Liver (tissue), 9 donors: ENCODE results near the gene FARP1. TPM values are rescaled to one million over a fixed set of nuclear protein-coding genes. Genes with fewer than 3 reads are reported as not detected.

Experiments used
- DNase-seq: peaks from one replicate; pipeline ENCODE4 v3.0.0-alpha.2; 2017; ENCODE audit warnings: low spot score
- H3K27ac ChIP-seq, 2 donors: one replicate each; pipeline ENCODE4 v1.7.0; 2013; ENCODE audit warnings: inconsistent platforms in 2 of 2, low read length in 2 of 2, control low read depth in 1 of 2, low read depth in 1 of 2, mild to moderate bottlenecking in 1 of 2
- H3K27me3 ChIP-seq, 4 donors: one replicate each; pipeline versions ENCODE4 v1.6.1 to v1.7.0; 2013; ENCODE audit warnings: low read length in 3 of 4, inconsistent platforms in 1 of 4, mild to moderate bottlenecking in 1 of 4, moderate library complexity in 1 of 4; ENCODE audit not compliant: control insufficient read depth in 4 of 4, insufficient read depth in 4 of 4
- H3K36me3 ChIP-seq, 4 donors: one replicate each; pipeline versions ENCODE4 v1.6.1 to v1.7.0; 2013; ENCODE audit warnings: low read length in 3 of 4, mild to moderate bottlenecking in 3 of 4, low read depth in 1 of 4, moderate library complexity in 1 of 4; ENCODE audit not compliant: control insufficient read depth in 4 of 4, insufficient read depth in 3 of 4
- H3K4me1 ChIP-seq, 4 donors: one replicate each; pipeline versions ENCODE4 v1.6.1 to v1.7.0; 2013; ENCODE audit warnings: low read length in 3 of 4, mild to moderate bottlenecking in 3 of 4, moderate library complexity in 1 of 4; ENCODE audit not compliant: control insufficient read depth in 4 of 4, insufficient read depth in 4 of 4
- H3K4me3 ChIP-seq, 3 donors: one replicate each; pipeline versions ENCODE4 v1.6.1 to v1.7.0; 2013; ENCODE audit warnings: low read length in 3 of 3, control low read depth in 1 of 3, low read depth in 1 of 3, mild to moderate bottlenecking in 1 of 3
- H3K9ac ChIP-seq, 2 donors: one replicate each; pipeline ENCODE4 v1.7.0; 2013; ENCODE audit warnings: low read length in 2 of 2, mild to moderate bottlenecking in 2 of 2, moderate library complexity in 2 of 2, control low read depth in 1 of 2, low read depth in 1 of 2
- H3K9me3 ChIP-seq, 4 donors: one replicate each; pipeline versions ENCODE4 v1.6.1 to v1.7.0; 2013; ENCODE audit warnings: low read length in 3 of 4; ENCODE audit not compliant: control insufficient read depth in 4 of 4
- ATF3 ChIP-seq: IDR thresholded peaks from 2 replicates; pipeline ENCODE4 v1.6.1; 2016; ENCODE audit warnings: antibody characterized with exemption
- CTCF ChIP-seq: fragments of 150-350 bp; IDR thresholded peaks from 2 replicates; pipeline ENCODE4 v1.5.1; 2017; ENCODE audit warnings: improper control_type of control experiment, low read depth, low read length; ENCODE audit not compliant: missing input control
- EGR1 ChIP-seq, 2 donors: IDR thresholded peaks; 2 replicates each; pipeline ENCODE4 v1.6.1; 2016 to 2018; ENCODE audit warnings: antibody characterized with exemption in 2 of 2, low read depth in 2 of 2
- FOXA1 ChIP-seq: IDR thresholded peaks from 2 replicates; pipeline ENCODE4 v1.6.1; 2016; ENCODE audit warnings: antibody characterized with exemption
- FOXA2 ChIP-seq: IDR thresholded peaks from 2 replicates; pipeline ENCODE4 v1.6.1; 2016; ENCODE audit warnings: antibody characterized with exemption
- GABPA ChIP-seq, 2 donors: IDR thresholded peaks in 1 of 2; conservative IDR thresholded peaks in 1 of 2; 2 replicates each; pipeline ENCODE4 v1.6.1; 2016; ENCODE audit warnings: antibody characterized with exemption in 2 of 2, mild to moderate bottlenecking in 1 of 2, moderate library complexity in 1 of 2
- HNF4A ChIP-seq, 2 donors: conservative IDR thresholded peaks; 2 replicates each; pipeline ENCODE4 v1.6.1; 2016; ENCODE audit warnings: antibody characterized with exemption in 2 of 2, mild to moderate bottlenecking in 2 of 2
- HNF4G ChIP-seq: IDR thresholded peaks from 2 replicates; pipeline ENCODE4 v1.6.1; 2016; ENCODE audit warnings: antibody characterized with exemption
- JUND ChIP-seq, 2 donors: IDR thresholded peaks; 2 replicates each; pipeline ENCODE4 v1.6.1; 2016; ENCODE audit warnings: antibody characterized with exemption in 2 of 2
- MAX ChIP-seq: IDR thresholded peaks from 2 replicates; pipeline ENCODE4 v1.6.1; 2016; ENCODE audit warnings: antibody characterized with exemption
- NR2F2 ChIP-seq: IDR thresholded peaks from 2 replicates; pipeline ENCODE4 v1.6.1; 2016; ENCODE audit warnings: antibody characterized with exemption
- RAD21 ChIP-seq, 2 donors: IDR thresholded peaks; 2 replicates each; pipeline ENCODE4 v1.6.1; 2016; ENCODE audit warnings: antibody characterized with exemption in 2 of 2, mild to moderate bottlenecking in 2 of 2
- REST ChIP-seq: IDR thresholded peaks from 2 replicates; pipeline ENCODE4 v1.6.1; 2016; ENCODE audit warnings: antibody characterized with exemption, mild to moderate bottlenecking
- SP1 ChIP-seq: IDR thresholded peaks from 2 replicates; pipeline ENCODE4 v1.6.1; 2018; ENCODE audit warnings: antibody characterized with exemption, mild to moderate bottlenecking
- TAF1 ChIP-seq: conservative IDR thresholded peaks from 2 replicates; pipeline ENCODE4 v1.6.1; 2016; ENCODE audit warnings: antibody characterized with exemption, mild to moderate bottlenecking
- YY1 ChIP-seq: IDR thresholded peaks from 2 replicates; pipeline ENCODE4 v1.6.1; 2016; ENCODE audit warnings: antibody characterized with exemption, mild to moderate bottlenecking
- ZBTB33 ChIP-seq: IDR thresholded peaks from 2 replicates; pipeline ENCODE4 v1.6.1; 2016; ENCODE audit warnings: antibody characterized with exemption
- WGBS: extraction: QIAGEN DNeasy Blood & Tissue Kit; methylation state at CpG from one replicate; pipeline ENCODE4 v1.1.7; 2013; 5-methylcytosine and 5-hydroxymethylcytosine counted together
- polyA plus RNA-seq, 2 donors: library from polyadenylated mRNA; stranded (reverse) in 1 of 2; unstranded in 1 of 2; fragments of 200-250 nt in 1 of 2; fragments of >200 nt in 1 of 2; fragmentation: Nextera tagmentation in 1 of 2; extraction: Ambion mirVana in 1 of 2; gene quantifications; one replicate each; pipeline versions ENCODE4 v1.2.1 to v1.2.3, GENCODE V29; 2013 to 2015
- total RNA-seq, 2 donors: library from RNA; depleted of rRNA; stranded (reverse); fragments of >200 nt; gene quantifications; one replicate each; pipeline ENCODE4 v1.2.3, GENCODE V29; 2014
- donor health status: healthy.
- donor health status: healthy.
- donor health status: healthy.
- donor health status: healthy.
- donor health status: healthy.

Gene FARP1
- total and polyA plus RNA-seq, 4 donors, result 28.4 to 62.6 (median 39.8) TPM

- H3K9ac ChIP-seq, result no peak overlapping the region
- no peak overlapping the region for H3K4me3 ChIP-seq
- peaks cover 0 to 4% (median 2%) of the 10 kb centered on the region in 4 donors for H3K4me1 ChIP-seq
- no peak overlapping the region for H3K27ac ChIP-seq
- WGBS, result 48% methylated on average over 3 of the region's 3 CpGs
- H3K9me3 ChIP-seq, result no peaks in the 10 kb centered on the region
- no peak for TF ChIP-seq CTCF
- TF ChIP-seq ATF3, result no peak
- TF ChIP-seq RAD21 (IDR thresholded peaks at IDR 0.05), result no peak
- no peak for TF ChIP-seq SP1
- no peak for TF ChIP-seq NR2F2
- no peak for TF ChIP-seq FOXA1
- TF ChIP-seq YY1, result no peak
- TF ChIP-seq ZBTB33, result no peak
- TF ChIP-seq REST, result no peak
- TF ChIP-seq HNF4A (conservative IDR thresholded peaks at IDR 0.05), result no peak
- TF ChIP-seq EGR1 (IDR thresholded peaks at IDR 0.05; ENCODE audit: low read depth in 2 of 2), result no peak
- no peak for TF ChIP-seq GABPA (IDR thresholded peaks at IDR 0.05 in 1 of 2, conservative IDR thresholded peaks at IDR 0.05 in 1 of 2)
- no peak for TF ChIP-seq MAX
- no peak for TF ChIP-seq TAF1
- no peak for TF ChIP-seq JUND (IDR thresholded peaks at IDR 0.05)
- no peak for TF ChIP-seq FOXA2
- H3K36me3 ChIP-seq, result no peaks in the 10 kb centered on the region
- DNase-seq, result peak; percentile 35
- H3K27me3 ChIP-seq, result no peaks in the 10 kb centered on the region
Observed at GRCh38 chr13:98105929-98106336, 37.0 kb upstream of the FARP1 start.

- Histone ChIP-seq H3K4me3 (no peak overlapping the region), H3K9ac (no peak overlapping the region), H3K27ac (no peak overlapping the region), H3K9me3 (no peaks in the 10 kb centered on the region), H3K36me3 (no peaks in the 10 kb centered on the region), H3K27me3 (no peaks in the 10 kb centered on the region), H3K4me1 (peaks cover 5 to 17% (median 11%) of the 10 kb centered on the region in 4 donors)
- 87% methylated on average over 3 of the region's 3 CpGs for WGBS
- TF ChIP-seq SP1, result no peak
- no peak for TF ChIP-seq FOXA1
- TF ChIP-seq JUND (IDR thresholded peaks at IDR 0.05), result no peak
- TF ChIP-seq RAD21 (IDR thresholded peaks at IDR 0.05), result no peak
- no peak for TF ChIP-seq HNF4G
- DNase-seq, result no peak
Observed at GRCh38 chr13:98108341-98108740, 34.6 kb upstream of the FARP1 start.
